Ureter (tissue), 1 donor: ENCODE results near the gene XPC. TPM values are rescaled to one million over a fixed set of nuclear protein-coding genes. Genes with fewer than 3 reads are reported as not detected.
A peak's percentile ranks its signal among the peaks of the same experiment; 100 is the strongest.

Experiments
- DNase-seq: peaks from one replicate; pipeline ENCODE4 v3.0.0-alpha.2; 2020; ENCODE audit warnings: low spot score
- total RNA-seq: library from RNA; stranded (reverse); gene quantifications from one replicate; pipeline ENCODE4 v1.2.4, GENCODE V29; 2023
- donor health status: DM: yes; HTN: yes; CAD: no.

The XPC gene
- total RNA-seq, 1 donor from 2014 or later, result 55.6 TPM

- DNase-seq, result peak; percentile 40
Observed at GRCh38 chr3:14147617-14148016, 30.8 kb downstream of the XPC start.

GRCh38 chr3:14147066-14147435, 31.4 kb downstream of the XPC start:
- no peak for DNase-seq

DNA sequence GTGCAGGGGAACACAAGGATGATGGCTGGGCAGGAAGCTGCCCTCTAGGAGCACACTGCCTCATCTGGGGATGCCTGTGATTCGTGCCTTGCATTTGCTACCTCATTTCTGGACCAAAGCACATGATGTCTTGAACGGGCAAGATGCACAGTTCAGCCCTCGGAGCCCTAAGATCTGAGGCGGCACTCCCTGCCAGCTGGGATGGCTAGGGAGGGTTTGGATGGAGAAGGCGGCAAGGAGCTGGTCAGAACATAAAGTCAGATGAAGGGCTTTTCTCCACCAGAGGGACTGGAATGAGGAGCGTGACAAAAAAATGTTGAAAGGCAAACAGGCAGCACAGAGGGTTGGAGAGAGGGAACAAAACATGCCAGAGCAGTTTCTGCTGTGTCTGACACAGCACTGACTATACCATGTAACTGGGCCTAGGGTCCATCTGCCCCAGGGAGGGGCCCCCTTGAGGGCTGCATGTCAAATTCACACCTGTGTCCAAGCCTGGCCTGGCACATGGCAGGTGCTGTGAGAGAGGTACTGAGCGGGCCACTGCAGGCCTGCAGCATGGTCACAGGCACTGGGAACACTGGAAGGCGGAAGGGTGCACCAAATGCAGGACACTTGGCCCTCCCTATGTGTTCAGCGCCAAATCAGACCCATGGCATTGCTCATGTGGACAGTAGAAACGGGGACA, 31.9 kb downstream of the XPC start:
- DNase-seq, result no peak

- peak; percentile 43 for DNase-seq
Observed at GRCh38 chr3:14145670-14146380, 32.6 kb downstream of the XPC start.

GRCh38 chr3:14145236-14145635, 33.2 kb downstream of the XPC start:
- DNase-seq, result peak; percentile 40

DNA sequence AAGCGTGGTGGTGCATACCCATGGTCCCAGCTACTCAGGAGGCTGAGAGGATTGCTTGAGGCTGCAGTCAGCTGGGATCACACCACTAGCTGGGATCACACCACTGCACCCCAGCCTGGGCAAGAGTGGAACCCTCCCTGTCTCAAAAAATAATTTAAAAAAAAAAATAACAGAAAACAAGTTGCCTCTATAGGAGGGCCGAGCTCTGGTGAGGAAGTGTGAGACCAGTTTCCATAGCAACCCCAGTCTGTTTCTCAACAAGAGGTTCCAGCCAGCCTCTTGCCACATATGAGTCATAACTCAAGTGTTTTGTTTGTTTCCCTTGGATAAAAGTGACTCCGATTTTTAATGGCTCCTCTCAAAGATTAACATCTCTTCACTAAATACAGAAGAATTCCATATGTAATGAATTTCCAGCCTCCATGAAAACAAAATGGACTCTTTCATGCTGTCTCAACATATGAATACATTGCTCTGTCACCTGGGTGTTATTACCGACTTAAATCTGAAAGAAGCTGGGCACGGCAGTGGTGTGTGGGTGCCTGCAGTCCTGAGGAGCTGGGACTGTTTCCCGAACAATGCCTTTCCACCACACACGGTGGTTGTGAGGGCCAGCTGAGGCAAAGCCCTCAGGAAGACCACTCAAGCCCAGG, 33.9 kb downstream of the XPC start:
- peak; percentile 86 for DNase-seq

- DNase-seq, result no peak
Observed at GRCh38 chr3:14143271-14144225, 34.9 kb downstream of the XPC start.

- DNase-seq, result no peak
Observed at GRCh38 chr3:14142567-14143270, 35.7 kb downstream of the XPC start.

GRCh38 chr3:14141602-14142341, 36.6 kb downstream of the XPC start:
- no peak for DNase-seq

- DNase-seq, result no peak
Observed at GRCh38 chr3:14141144-14141543, 37.3 kb downstream of the XPC start.

DNA sequence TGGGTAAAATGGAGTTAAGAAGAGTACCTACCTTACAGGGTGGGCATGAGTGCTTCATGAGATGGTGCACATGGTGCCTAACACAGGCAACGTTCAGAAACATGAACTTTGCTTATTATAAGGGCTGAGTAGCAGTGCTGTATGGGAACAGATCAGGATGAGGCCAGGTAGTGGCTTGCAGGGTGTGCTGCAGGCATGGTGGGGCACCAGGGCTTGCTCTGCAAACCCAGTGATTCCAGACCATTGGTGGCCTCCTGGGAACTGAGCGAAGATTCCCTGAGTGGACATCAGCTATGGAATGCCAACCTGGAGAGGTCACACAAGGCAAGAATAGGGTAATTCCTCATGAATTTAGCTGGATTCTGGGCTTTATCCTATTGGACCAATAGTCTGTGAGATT, 37.7 kb downstream of the XPC start:
- DNase-seq, result no peak

DNA sequence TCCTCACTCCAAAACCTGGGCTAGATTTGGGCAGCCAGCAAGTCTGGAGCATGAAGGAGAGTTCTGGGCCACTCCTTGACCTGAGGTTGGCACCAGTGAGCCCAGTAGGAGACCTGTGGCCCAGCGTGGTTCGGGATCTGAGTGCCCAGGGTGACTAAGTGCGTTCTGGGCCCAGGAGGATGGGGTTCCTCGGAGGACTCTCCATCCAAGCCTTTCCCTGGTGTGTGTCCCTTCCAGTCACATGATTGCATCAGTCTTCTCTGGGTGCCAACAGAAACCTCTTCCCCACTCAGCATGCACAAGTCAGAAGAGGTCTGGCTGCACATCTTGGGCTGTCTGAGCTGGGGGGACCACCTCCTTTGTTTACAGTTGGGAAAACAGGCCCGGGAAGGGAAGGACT, 38.6 kb downstream of the XPC start:
- no peak for DNase-seq

DNA sequence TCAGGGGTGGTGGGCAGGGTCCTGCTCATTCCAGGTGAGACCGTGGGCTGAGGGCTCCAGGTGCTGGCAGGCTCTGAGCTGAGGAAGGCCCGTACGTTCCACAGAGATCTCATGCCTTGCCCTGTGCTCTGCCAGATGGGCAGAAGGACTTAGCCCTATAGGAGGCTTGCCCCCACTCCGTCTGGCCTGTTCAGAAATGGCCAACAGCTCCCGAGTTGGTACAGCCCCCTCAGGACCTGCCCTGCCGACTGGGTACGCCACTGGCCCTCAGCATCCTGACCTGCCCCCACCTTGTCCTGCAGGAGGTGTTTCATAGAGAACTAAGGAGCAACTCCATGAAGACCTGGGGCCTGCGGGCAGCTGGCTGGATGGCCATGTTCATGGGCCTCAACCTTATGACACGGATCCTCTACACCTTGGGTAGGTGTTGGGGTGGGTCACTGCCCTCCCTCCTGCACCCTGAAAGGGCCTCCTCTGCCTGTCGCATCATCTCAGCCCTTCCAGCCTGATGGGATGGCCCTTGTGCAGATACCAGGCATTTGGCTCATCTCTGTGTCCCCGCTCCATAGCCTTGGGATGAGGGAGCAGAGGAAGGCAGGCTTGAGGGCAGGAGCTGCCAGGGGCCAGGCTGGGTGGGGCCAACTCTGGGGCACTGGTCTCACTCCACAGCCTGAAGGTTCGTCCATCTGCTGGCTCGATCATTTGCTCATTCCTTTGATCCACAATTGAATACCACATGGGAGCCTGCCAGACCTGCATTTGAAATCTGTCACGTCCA, 39.3 kb downstream of the XPC start:
- DNase-seq, result no peak

GRCh38 chr3:14138109-14138877, 40.1 kb downstream of the XPC start:
- DNase-seq, result no peak

- DNase-seq, result no peak
Observed at GRCh38 chr3:14137445-14137844, 41.0 kb downstream of the XPC start.

DNA sequence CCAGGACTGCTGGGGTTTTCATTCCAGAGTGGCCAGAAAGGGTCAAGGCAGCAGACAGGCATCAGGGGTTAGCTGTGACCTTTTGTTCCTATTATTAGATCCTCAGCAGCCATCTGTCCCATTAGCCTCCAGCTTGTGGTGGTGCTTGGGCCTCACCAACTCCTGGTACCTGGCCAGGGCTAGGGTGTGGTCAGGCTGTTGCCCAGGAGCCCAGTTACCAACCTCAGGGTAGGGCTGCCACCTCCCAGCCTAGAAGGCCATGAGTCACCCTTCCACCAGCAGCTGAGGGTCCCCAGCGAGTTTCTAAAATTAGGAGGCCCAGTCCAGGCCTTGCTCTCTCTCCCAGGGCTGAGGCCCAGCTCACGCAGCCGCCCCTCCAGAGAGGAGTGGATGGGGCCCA, 41.4 kb downstream of the XPC start:
- no peak for DNase-seq

DNA sequence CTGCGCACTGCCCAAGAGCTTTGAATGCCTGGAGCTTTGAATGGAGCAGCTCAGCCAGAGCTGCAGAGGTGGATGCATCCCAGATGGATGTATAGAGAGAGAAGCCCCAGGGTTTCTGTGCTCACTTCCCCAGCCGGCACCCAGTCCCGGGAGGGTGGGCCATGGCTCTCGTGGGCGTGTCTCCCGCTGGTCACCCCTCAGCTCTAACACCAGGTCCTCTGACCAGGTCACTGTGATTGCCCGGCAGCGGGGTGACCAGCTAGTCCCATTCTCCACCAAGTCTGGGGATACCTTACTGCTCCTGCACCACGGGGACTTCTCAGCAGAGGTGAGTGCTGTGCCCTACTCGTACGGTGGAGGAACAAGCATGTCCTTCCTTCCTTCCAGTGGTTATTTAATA, 42.8 kb downstream of the XPC start:
- DNase-seq, result no peak

- DNase-seq, result no peak
Observed at GRCh38 chr3:14134291-14134690, 44.1 kb downstream of the XPC start.

- no peak for DNase-seq
Observed at GRCh38 chr3:14133876-14134275, 44.5 kb downstream of the XPC start.
